GM21360 (cell line): Measurements from ENCODE around the gene ZNF518A.
"Not testable (repeated sequence)": the region's sequence is repeated elsewhere in the genome, so short reads cannot be mapped to it uniquely, and the experiment has no call there.

ENCODE experiments used
- ATAC-seq: cut with Tn5 transposase; IDR thresholded peaks from one replicate; pipeline ENCODE4 v1.9.1; 2021; ENCODE audit warnings: mild to moderate bottlenecking, moderate library complexity; ENCODE audit not compliant: unreplicated experiment

ZNF518A gene

GRCh38 chr10:96136810-96137209 is 6.7 kb downstream of the ZNF518A start:
- no peak for ATAC-seq

DNA sequence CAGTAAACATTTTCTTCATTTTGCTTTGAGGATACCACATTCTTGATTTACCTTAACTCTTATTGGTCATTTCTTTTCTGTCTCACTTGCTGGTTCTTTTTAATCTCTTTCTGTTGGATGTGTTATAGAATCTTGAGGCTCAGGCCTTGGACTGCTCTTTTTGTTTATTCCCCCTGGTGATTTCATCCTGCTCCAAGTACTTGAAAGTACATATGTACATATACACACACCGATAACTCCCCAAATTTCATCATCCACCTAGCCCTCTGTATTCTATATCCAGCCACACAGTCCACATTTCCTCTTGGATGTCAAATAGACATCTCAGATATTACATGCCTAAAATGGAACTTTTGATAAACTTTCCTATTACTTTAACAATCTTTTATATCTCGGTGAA is 7.5 kb downstream of the ZNF518A start:
- no peak for ATAC-seq

DNA sequence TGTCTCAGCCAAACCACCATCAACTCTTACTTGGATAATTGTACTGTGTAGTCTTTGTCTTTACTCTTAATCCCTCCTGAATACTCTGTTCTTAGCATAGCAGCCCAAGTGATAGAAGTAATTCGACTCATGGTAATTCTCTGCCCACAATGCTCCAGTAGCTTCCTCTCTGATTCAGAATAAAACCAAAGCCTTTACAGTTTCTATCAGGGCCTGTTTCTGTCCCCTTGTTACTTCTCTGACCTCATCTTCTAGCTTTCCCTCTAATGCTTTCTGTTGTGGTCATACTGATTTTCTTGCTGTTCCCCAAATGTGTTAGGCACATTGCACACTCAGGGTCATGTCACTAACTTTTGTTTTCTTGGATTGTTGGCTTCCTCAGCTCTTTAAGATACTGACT is 8.0 kb downstream of the ZNF518A start:
- peak; percentile 94 for ATAC-seq

- no peak for ATAC-seq
These were observed 22.3 kb downstream of the ZNF518A start for GRCh38 chr10:96152437-96152836.

- no peak for ATAC-seq
These were observed 23.0 kb downstream of the ZNF518A start for GRCh38 chr10:96153070-96153469.

GRCh38 chr10:96165726-96166125 is 35.6 kb downstream of the ZNF518A start:
- ATAC-seq, result no peak

DNA sequence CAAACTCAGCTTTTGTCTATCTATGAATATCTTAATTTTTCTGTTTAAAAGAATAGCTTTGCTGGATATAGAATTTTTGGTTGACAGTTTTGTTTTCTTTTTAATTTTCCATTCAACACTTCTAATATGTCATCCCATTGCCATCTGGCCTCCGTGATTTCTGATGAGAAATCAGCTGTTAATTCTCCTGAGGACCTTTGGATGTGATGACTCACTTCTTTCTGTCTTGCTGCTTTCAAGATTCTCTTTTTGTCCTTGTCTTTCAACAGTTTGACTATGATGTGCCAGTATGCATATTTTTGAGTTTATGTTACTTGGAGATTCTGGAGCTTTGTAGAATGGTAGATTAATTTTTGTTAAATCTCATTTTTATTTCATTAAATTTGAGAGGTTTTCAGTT is 38.4 kb downstream of the ZNF518A start:
- no peak for ATAC-seq

DNA sequence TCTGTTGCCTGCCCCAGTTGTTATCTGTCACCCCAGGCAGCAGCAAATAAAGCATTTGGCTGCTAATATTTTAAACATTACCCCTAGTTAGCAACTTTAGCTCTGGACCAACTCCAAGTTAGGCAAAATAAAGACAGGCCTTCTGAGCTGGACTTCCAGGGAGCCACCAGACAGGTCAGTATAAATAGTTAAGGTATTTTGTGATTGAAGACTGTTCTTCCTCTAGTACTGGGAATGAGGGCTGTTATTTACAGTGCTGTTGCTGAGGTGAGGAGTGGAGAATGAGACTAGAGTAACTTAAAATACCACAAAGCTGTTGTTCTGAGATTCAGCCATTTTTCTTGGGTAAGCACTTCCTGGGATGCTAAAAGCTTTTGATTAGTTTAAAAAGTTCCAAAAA is 40.1 kb downstream of the ZNF518A start:
- no peak for ATAC-seq

- ATAC-seq, result no peak
These were observed 42.6 kb downstream of the ZNF518A start for GRCh38 chr10:96172666-96173065.

- no peak for ATAC-seq
These were observed 46.9 kb downstream of the ZNF518A start for GRCh38 chr10:96176985-96177384.

DNA sequence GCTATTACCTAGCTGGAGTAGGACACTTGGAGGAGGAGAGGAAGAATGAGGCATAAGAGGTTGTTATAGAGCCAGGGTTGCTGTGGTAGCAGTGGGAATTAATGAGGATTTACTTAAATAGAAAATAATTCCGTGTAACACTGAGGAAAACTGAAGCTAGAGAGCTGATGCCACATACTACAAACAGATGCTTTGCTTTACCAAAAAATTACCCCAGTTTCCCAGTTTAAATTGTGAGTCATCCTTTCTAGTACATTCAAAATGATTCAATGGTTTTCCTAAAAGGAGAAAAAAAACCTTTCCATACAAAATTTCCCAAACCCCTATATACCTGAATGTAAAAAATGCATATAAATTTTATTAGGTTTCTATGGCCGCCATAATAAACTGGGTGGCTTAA is 58.3 kb downstream of the ZNF518A start:
- no peak for ATAC-seq

DNA sequence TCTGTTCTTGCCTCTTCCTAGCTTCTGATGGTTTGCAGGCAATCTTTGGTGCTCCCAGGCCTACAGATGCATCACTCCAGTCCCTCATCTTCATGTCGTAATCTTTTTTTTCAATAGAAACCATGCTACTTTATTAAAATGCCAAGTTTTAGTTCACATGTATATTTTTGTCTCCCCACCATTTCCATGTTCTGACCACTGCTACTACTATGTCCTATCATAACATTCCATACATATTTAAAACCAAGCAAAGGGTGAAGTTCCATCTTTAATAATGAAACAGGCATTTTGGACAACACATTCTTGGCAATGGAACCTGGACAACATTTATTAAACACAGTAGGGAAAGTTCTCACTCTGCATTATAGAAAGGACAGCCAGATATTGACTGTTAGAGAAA is 58.8 kb downstream of the ZNF518A start:
- no peak for ATAC-seq

- ATAC-seq, result not testable (repeated sequence)
These were observed 59.4 kb downstream of the ZNF518A start for GRCh38 chr10:96189505-96189904.

DNA sequence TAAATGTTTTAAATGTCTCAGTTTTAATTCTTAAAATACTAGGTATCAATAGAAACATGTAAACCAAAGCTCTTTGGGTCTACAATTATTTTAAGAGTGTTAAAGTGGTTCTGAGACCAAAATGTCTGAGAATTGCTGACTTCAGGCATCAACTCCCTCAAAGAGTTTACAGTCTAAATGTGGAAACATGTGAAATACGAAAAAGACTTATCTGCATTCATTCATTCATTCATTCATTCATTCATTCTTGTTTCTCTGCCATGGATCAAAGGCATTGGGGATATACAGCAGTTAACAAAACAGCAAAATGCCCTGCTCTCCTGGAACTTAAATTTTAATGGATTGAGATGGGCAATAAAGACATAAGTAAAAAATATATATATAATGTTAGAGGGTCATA is 71.4 kb downstream of the ZNF518A start:
- ATAC-seq, result no peak

DNA sequence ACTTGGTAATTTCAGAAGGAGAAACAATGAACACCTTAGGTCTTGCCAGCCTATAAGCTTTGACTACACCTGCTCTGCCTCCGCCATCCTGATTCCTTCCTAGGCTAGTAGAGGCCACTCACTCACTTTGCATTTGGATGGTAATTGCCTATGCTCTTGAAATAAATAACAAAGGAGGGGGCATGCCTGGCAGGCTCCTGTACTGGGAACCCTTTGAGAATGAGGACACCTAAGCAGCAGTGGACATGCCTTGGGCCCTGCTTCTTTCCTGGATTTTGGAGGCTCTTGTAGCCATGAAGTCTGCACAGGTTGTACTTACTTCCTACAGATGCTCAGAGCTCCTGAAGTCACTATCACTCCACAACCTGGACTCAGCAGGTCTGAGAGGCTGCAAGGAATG is 75.5 kb downstream of the ZNF518A start:
- no peak for ATAC-seq

GRCh38 chr10:96208271-96208670 is 78.2 kb downstream of the ZNF518A start:
- peak; percentile 72 for ATAC-seq

DNA sequence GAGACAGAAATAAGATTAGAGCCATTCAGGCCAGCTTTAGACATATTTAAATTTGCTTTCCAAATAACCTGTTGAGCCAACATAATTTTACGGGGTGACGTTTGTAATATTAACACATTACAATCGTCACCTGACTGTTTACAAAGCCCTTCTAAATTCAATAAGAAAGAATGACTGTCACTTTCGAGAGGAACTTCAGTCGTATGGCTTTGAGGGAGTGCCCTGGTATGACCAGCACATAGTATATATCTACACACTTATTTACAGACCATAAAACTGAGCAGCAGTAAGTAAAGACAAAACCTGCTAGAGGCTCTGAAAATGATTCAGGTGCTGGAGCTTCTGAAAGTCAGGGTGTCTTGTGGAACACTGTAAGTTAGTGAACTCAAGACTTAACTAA is 78.8 kb downstream of the ZNF518A start:
- ATAC-seq, result no peak

- no peak for ATAC-seq
These were observed 81.7 kb downstream of the ZNF518A start for GRCh38 chr10:96211764-96212163.

DNA sequence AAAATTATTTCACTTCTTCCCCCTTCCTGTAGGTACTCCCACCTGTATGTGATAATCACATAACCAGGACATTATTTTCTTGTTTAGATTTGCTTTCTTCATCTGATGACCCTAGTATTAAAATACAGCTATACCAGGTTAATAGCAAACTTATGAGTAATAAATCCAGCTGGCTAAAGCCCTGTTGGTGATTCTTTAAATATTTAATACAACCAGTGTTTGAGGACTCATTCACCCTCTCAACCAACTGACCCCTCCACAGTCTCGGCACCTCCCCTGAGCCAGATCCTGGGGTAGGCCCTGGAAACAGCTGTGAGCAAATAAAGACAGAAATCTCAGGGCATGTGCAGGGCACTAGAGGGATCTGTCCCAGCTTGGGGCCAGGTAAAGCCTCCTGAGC is 82.8 kb downstream of the ZNF518A start:
- ATAC-seq, result no peak
